Thyroid gland (tissue), 4 donors: ENCODE measurements around the gene MIA.

Experiments
- CTCF ChIP-seq, 6 experiments: fragments of 200-600 bp in 3 of 6; fragments of 450-650 bp in 3 of 6; sonication (generic) in 3 of 6; IDR thresholded peaks; one replicate each; pipeline ENCODE4 v1.5.1; 2016 to 2019; ENCODE audit warnings: antibody characterized with exemption in 6 of 6, mild to moderate bottlenecking in 2 of 6, inconsistent platforms in 1 of 6, moderate library complexity in 1 of 6
- POLR2A ChIP-seq, 2 donors: fragments of 450-650 bp; IDR thresholded peaks; one replicate each; pipeline ENCODE4 v1.6.1; 2017; ENCODE audit warnings: antibody characterized with exemption in 2 of 2, mild to moderate bottlenecking in 2 of 2, moderate library complexity in 1 of 2

- TF ChIP-seq POLR2A (IDR thresholded peaks at IDR 0.05), result no peak
- TF ChIP-seq CTCF (IDR thresholded peaks at IDR 0.05), result peak in 3 of 6 experiments; percentile 11 to 25 (median 23)
Measured at GRCh38 chr19:40807147-40808020, 32.1 kb downstream of the MIA start.
